Ovary (tissue), 9 donors: ENCODE data around the gene ARF1. TPM values are rescaled to one million over a fixed set of nuclear protein-coding genes. Genes with fewer than 3 reads are reported as not detected.

Experiments used
- DNase-seq, 5 donors: peaks; one replicate each; pipeline ENCODE4 v3.0.0-alpha.2; 2019 to 2020
- H3K27ac ChIP-seq, 2 donors: fragments of 200-600 bp; one replicate each; pipeline versions ENCODE4 v1.5.1 to v1.8.0; 2019 to 2022
- H3K27me3 ChIP-seq: fragments of 200-600 bp; one replicate; pipeline ENCODE4 v1.8.0; 2022
- H3K36me3 ChIP-seq: fragments of 200-600 bp; sonication (generic); one replicate; pipeline ENCODE4 v1.5.1; 2019
- H3K4me1 ChIP-seq: one replicate; pipeline ENCODE4 v1.8.1; 2013; ENCODE audit warnings: mild to moderate bottlenecking, moderate library complexity; ENCODE audit not compliant: insufficient read depth
- H3K4me3 ChIP-seq: fragments of 200-600 bp; sonication (generic); one replicate; pipeline ENCODE4 v1.5.1; 2017
- H3K9me3 ChIP-seq, 2 donors: fragments of 200-600 bp in 1 of 2; sonication (generic) in 1 of 2; one replicate each; pipeline versions ENCODE4 v1.5.1 to v1.8.1; 2013 to 2019; ENCODE audit warnings: mild to moderate bottlenecking in 1 of 2, moderate library complexity in 1 of 2
- CTCF ChIP-seq, 3 donors: fragments of 450-650 bp in 2 of 3; fragments of 200-600 bp in 1 of 3; IDR thresholded peaks; one replicate each; pipeline versions ENCODE4 v1.5.1 to v1.8.0; 2016 to 2022; ENCODE audit warnings: antibody characterized with exemption in 3 of 3, mild to moderate bottlenecking in 1 of 3
- EP300 ChIP-seq: sonication (generic); formaldehyde crosslinking; IDR thresholded peaks from one replicate; pipeline ENCODE4 v1.6.1; 2017; ENCODE audit warnings: antibody characterized with exemption
- POLR2A ChIP-seq: fragments of 450-650 bp; IDR thresholded peaks from one replicate; pipeline ENCODE4 v1.6.1; 2017; ENCODE audit warnings: antibody characterized with exemption, mild to moderate bottlenecking, moderate library complexity
- WGBS, 3 donors: extraction: QIAGEN DNeasy Blood & Tissue Kit in 1 of 3; methylation state at CpG; one replicate each; pipeline versions ENCODE4 v1.1.5 to v1.1.7; 2013 to 2017; 5-methylcytosine and 5-hydroxymethylcytosine counted together
- intact Hi-C, 4 donors: fragments of 100-400 bp; cut with DNase I; formaldehyde crosslinking; loops; one replicate each; pipeline versions ENCODE4 v1.11.0 to v1.15.1; 2022 to 2023
- polyA plus RNA-seq, 2 donors: library from polyadenylated mRNA; stranded (reverse); fragments of 200-250 nt in 1 of 2; fragments of 350-450 nt in 1 of 2; fragmentation: Illumina TruSeq in 1 of 2; extraction: RNeasy Lipid Tissue Mini Kit (QIAGEN cat#74804) in 1 of 2; gene quantifications; one replicate each; pipeline ENCODE4 v1.2.3, GENCODE V29; 2013 to 2014
- total RNA-seq, 7 donors: library from RNA; depleted of rRNA in 2 of 7; stranded (reverse); fragments of >200 nt in 2 of 7; fragmentation: NEBNext Ultra II Directional in 3 of 7; extraction: Animal tissue kit (Norgen Biotek cat#: 25700) in 3 of 7; gene quantifications; one replicate each; pipeline versions ENCODE4 v1.1.0 to v1.2.4, GENCODE V29; 2016 to 2023
- donor health status: DM: no; HTN: no; CAD: no; lungs with moderate emphysema.
- donor health status: DM: no; HTN: no; CAD: no.
- donor health status: Bipolar disorder and iron deficiency.
- donor health status: DM: yes; HTN: yes; CAD: no.
- donor health status: DM: no; HTN: no; CAD: no.
- donor health status: DM: yes; HTN: yes; CAD: no.

Gene ARF1
- total and polyA plus RNA-seq, 9 donors: 179 to 345 (median 285) TPM

GRCh38 chr1:228104526-228105269 lies 22.2 kb downstream of the ARF1 start:
- intact Hi-C loops: loop anchor here in 1 of 4 donors (5.0 kb wide), 1 partner anchor 1738 kb away; no protein-coding TSS in a partner anchor

GRCh38 chr1:228105270-228105995 lies 22.9 kb downstream of the ARF1 start:
- no peak for TF ChIP-seq EP300
- no peak for TF ChIP-seq CTCF (IDR thresholded peaks at IDR 0.05)
- TF ChIP-seq POLR2A: no peak
- H3K4me1 ChIP-seq: peaks cover 6% of the 10 kb centered on the region
- no peaks in the 10 kb centered on the region for H3K27me3 ChIP-seq
- no peaks in the 10 kb centered on the region for H3K36me3 ChIP-seq
- WGBS, 3 donors: 64 to 73% (median 65%) methylated on average over 9 of the region's 9 CpGs
- H3K27ac ChIP-seq: no peak overlapping the region
- DNase-seq: peak in 1 of 5 donors; percentile 31
- H3K4me3 ChIP-seq: no peak overlapping the region
- no peaks in the 10 kb centered on the region for H3K9me3 ChIP-seq
- intact Hi-C loops: no loop called here

More at GRCh38 chr1:228104526-228105269, 22.2 kb downstream of the ARF1 start:
- Histone ChIP-seq H3K27ac (no peak overlapping the region), H3K27me3 (no peaks in the 10 kb centered on the region), H3K9me3 (no peaks in the 10 kb centered on the region), H3K36me3 (no peaks in the 10 kb centered on the region), H3K4me3 (no peak overlapping the region), H3K4me1 (peaks cover 2% of the 10 kb centered on the region)
- 47 to 61% (median 56%) methylated on average over 7 of the region's 7 CpGs for WGBS, 3 donors
- TF ChIP-seq CTCF (IDR thresholded peaks at IDR 0.05): no peak
- TF ChIP-seq POLR2A: no peak
- TF ChIP-seq EP300: no peak
- DNase-seq: peak in 2 of 5 donors; percentile 39 to 43

GRCh38 chr1:228105996-228106799 lies 23.7 kb downstream of the ARF1 start:
- TF ChIP-seq CTCF (IDR thresholded peaks at IDR 0.05) (no peak), EP300 (no peak), POLR2A (no peak)
- DNase-seq: no peak
- intact Hi-C loops: no loop called here
- peaks cover 6% of the 10 kb centered on the region for H3K4me1 ChIP-seq
- no peaks in the 10 kb centered on the region for H3K36me3 ChIP-seq
- no peaks in the 10 kb centered on the region for H3K27me3 ChIP-seq
- H3K9me3 ChIP-seq: no peaks in the 10 kb centered on the region
- 69 to 72% (median 70%) methylated on average over 8 of the region's 8 CpGs for WGBS, 3 donors
- no peak overlapping the region for H3K4me3 ChIP-seq
- no peak overlapping the region for H3K27ac ChIP-seq

- H3K4me1 ChIP-seq: peaks cover 6% of the 10 kb centered on the region
- H3K27me3 ChIP-seq: no peaks in the 10 kb centered on the region
- TF ChIP-seq POLR2A (no peak), EP300 (no peak), CTCF (IDR thresholded peaks at IDR 0.05) (no peak)
- no peaks in the 10 kb centered on the region for H3K36me3 ChIP-seq
- peak in 1 of 5 donors; percentile 30 for DNase-seq
- no peak overlapping the region for H3K27ac ChIP-seq
- 78 to 86% (median 79%) methylated on average over 9 of the region's 9 CpGs for WGBS, 3 donors
- no peak overlapping the region for H3K4me3 ChIP-seq
- intact Hi-C loops: no loop called here
- H3K9me3 ChIP-seq: no peaks in the 10 kb centered on the region
Observed at GRCh38 chr1:228106800-228107054, 24.2 kb downstream of the ARF1 start.
